Uterus (tissue), 4 donors: ENCODE data around the gene SRL. TPM values are rescaled to one million over a fixed set of nuclear protein-coding genes. Genes with fewer than 3 reads are reported as not detected.
A peak's percentile ranks its signal among the peaks of the same experiment; 100 is the strongest.

ENCODE experiments used
- DNase-seq, 2 donors: peaks; one replicate each; pipeline ENCODE4 v3.0.0-alpha.2; 2019 to 2020
- H3K27ac ChIP-seq, 2 donors: fragments of 200-600 bp; sonication (generic); 1 replicate in 1 of 2; 2 replicates in 1 of 2; pipeline ENCODE4 v1.5.1; 2016 to 2018
- H3K27me3 ChIP-seq, 2 donors: fragments of 200-600 bp; sonication (generic); one replicate each; pipeline ENCODE4 v1.5.1; 2018 to 2019; ENCODE audit warnings: control low read depth in 1 of 2
- H3K36me3 ChIP-seq, 2 donors: fragments of 200-600 bp; sonication (generic); one replicate each; pipeline ENCODE4 v1.5.1; 2019; ENCODE audit warnings: control low read depth in 1 of 2
- H3K4me1 ChIP-seq, 2 donors: fragments of 200-600 bp; sonication (generic); one replicate each; pipeline ENCODE4 v1.5.1; 2018 to 2019; ENCODE audit warnings: control low read depth in 1 of 2
- H3K4me3 ChIP-seq, 2 donors: fragments of 200-600 bp; sonication (generic); 1 replicate in 1 of 2; 2 replicates in 1 of 2; pipeline ENCODE4 v1.5.1; 2018 to 2019; ENCODE audit warnings: mild to moderate bottlenecking in 1 of 2
- H3K9me3 ChIP-seq, 2 donors: fragments of 200-600 bp; sonication (generic); one replicate each; pipeline ENCODE4 v1.5.1; 2019; ENCODE audit warnings: control low read depth in 1 of 2
- CTCF ChIP-seq, 4 experiments: fragments of 200-600 bp in 2 of 4; fragments of 450-650 bp in 2 of 4; sonication (generic) in 2 of 4; IDR thresholded peaks; one replicate each; pipeline ENCODE4 v1.5.1; 2016 to 2019; ENCODE audit warnings: antibody characterized with exemption in 4 of 4, mild to moderate bottlenecking in 2 of 4, moderate library complexity in 1 of 4
- POLR2A ChIP-seq, 2 donors: fragments of 450-650 bp; IDR thresholded peaks; one replicate each; pipeline ENCODE4 v1.6.1; 2016; ENCODE audit warnings: antibody characterized with exemption in 2 of 2, mild to moderate bottlenecking in 1 of 2, moderate library complexity in 1 of 2
- intact Hi-C: fragments of 100-400 bp; cut with DNase I; formaldehyde crosslinking; loops from one replicate; pipeline ENCODE4 v1.15.1; 2023; ENCODE audit warnings: low total_unique reads
- total RNA-seq, 4 donors: library from RNA; depleted of rRNA in 3 of 4; stranded (reverse); fragments of >200 nt in 3 of 4; gene quantifications; one replicate each; pipeline versions ENCODE4 v1.1.0 to v1.2.4, GENCODE V29; 2014 to 2023
- donor health status: DM: yes; HTN: yes; CAD: no.

Gene SRL
- total RNA-seq, 4 donors from 2014 or later: 0.29 to 10.1 (median 7.6) TPM

DNA sequence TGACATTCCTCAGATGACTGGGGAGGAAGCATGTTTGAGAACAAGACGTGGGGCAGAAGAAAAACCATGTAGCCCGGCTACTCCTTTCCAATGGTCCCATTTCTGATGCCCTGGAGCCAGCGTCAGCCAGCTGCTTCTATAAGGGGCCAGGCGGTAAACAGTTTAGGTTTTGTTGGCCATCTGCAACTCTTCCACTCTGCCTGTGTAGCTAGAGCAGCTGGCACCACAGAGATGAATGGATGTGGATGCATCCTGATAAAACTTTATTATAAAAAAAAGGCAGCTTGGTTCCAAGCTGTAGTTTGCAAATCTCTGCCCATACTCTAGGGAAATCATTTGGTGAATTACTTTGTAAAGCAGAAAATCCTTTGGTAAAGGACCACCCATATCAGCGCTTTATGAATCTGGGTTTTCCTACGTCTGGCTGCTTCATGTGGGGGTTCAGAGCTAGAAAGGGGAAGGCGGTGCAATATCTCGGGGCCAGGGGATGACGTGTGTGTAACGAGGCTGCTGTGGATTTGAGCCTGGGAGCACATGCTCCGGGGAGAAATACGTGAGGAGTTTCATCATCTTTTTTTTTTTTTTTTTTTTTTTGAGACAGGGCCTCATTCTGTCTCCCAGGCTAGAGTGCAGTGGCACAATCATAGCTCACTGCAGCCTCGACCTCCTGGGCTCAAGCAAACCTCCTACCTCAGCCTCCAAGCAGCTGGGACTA lies 3.4 kb upstream of the SRL start:
- Histone ChIP-seq H3K36me3 (no peaks in the 10 kb centered on the region), H3K9me3 (no peaks in the 10 kb centered on the region), H3K27me3 (no peaks in the 10 kb centered on the region), H3K27ac (no peak overlapping the region), H3K4me1 (no peaks in the 10 kb centered on the region), H3K4me3 (no peak overlapping the region)
- no peak for TF ChIP-seq POLR2A (IDR thresholded peaks at IDR 0.05)
- TF ChIP-seq CTCF (IDR thresholded peaks at IDR 0.05): no peak
- DNase-seq: no peak
- intact Hi-C loops: no loop called here

GRCh38 chr16:4244254-4245076 lies 2.6 kb upstream of the SRL start:
- H3K4me3 ChIP-seq: no peak overlapping the region
- TF ChIP-seq CTCF (IDR thresholded peaks at IDR 0.05): no peak
- no peak for TF ChIP-seq POLR2A (IDR thresholded peaks at IDR 0.05)
- intact Hi-C loops: no loop called here
- no peaks in the 10 kb centered on the region for H3K27me3 ChIP-seq
- H3K36me3 ChIP-seq: no peaks in the 10 kb centered on the region
- H3K27ac ChIP-seq: no peak overlapping the region
- H3K9me3 ChIP-seq: no peaks in the 10 kb centered on the region
- no peaks in the 10 kb centered on the region for H3K4me1 ChIP-seq
- no peak for DNase-seq

- Histone ChIP-seq H3K4me3 (no peak overlapping the region), H3K9me3 (no peaks in the 10 kb centered on the region), H3K36me3 (no peaks in the 10 kb centered on the region), H3K27ac (no peak overlapping the region), H3K4me1 (no peaks in the 10 kb centered on the region), H3K27me3 (no peaks in the 10 kb centered on the region)
- no peak for DNase-seq
- intact Hi-C loops: no loop called here
- TF ChIP-seq POLR2A (IDR thresholded peaks at IDR 0.05) (no peak), CTCF (IDR thresholded peaks at IDR 0.05) (no peak)
Observed at GRCh38 chr16:4241258-4241927, 487 bp downstream of the SRL start.

GRCh38 chr16:4240624-4241023 lies 1.3 kb downstream of the SRL start:
- intact Hi-C loops: no loop called here
- H3K36me3 ChIP-seq: no peaks in the 10 kb centered on the region
- no peaks in the 10 kb centered on the region for H3K9me3 ChIP-seq
- TF ChIP-seq CTCF (IDR thresholded peaks at IDR 0.05) (no peak), POLR2A (IDR thresholded peaks at IDR 0.05) (no peak)
- no peak for DNase-seq
- peak overlapping the region in 1 of 2 donors; percentile 31 for H3K27ac ChIP-seq
- no peaks in the 10 kb centered on the region for H3K27me3 ChIP-seq
- no peak overlapping the region for H3K4me3 ChIP-seq
- H3K4me1 ChIP-seq: no peaks in the 10 kb centered on the region
